GM12878 (cell line): Measurements from ENCODE around the gene NRXN3. TPM values are rescaled to one million over a fixed set of nuclear protein-coding genes. Genes with fewer than 3 reads are reported as not detected.

Experiments
- ATAC-seq: fragments of 200-7000 bp; cut with Tn5 transposase; 3 replicates; pipeline ENCODE4 v1.9.1; 2020; ENCODE audit warnings: mild to moderate bottlenecking, moderate library complexity
- BruUV-seq: library from RNA; stranded (reverse); fragments of 400-500 nt; replicated peaks from 2 replicates; lab custom pipeline; 2021; lab: Mats Ljungman, UMichigan
- CTCF ChIA-PET: fragments of 300-600 bp; sonication (Branson Sonifier 250); formaldehyde crosslinking; extraction: SDS; loops from one replicate; lab custom pipeline; 2021; ENCODE audit warnings: inconsistent platforms; lab: Yijun Ruan, JAX
- POLR2A ChIA-PET: fragments of 350-600 bp; formaldehyde crosslinking; extraction: SDS; loops from one replicate; lab custom pipeline; 2021; ENCODE audit warnings: inconsistent platforms; lab: Charles Lee
- RAD21 ChIA-PET: fragments of 300-600 bp; sonication (Branson Sonifier 250); formaldehyde crosslinking; loops from one replicate; lab custom pipeline; 2023; ENCODE audit warnings: antibody characterized with exemption; ENCODE audit not compliant: unreplicated experiment; lab: Charles Lee
- SMC1A ChIA-PET: fragments of 300-600 bp; sonication (Branson Sonifier 250); formaldehyde crosslinking; loops from one replicate; lab custom pipeline; 2023; ENCODE audit not compliant: unreplicated experiment, uncharacterized antibody; lab: Charles Lee
- DNase-seq: peaks from one replicate; pipeline ENCODE4 v3.0.0-alpha.2; 2011; ENCODE audit warnings: low read depth, low spot score
- FAIRE-seq: peaks from 3 replicates; lab custom pipeline; 2011; peaks lifted over from hg19 to GRCh38; lab: Jason Lieb, UNC
- H2AFZ ChIP-seq: 2 replicates; pipeline ENCODE4 v1.6.0; 2011; ENCODE audit warnings: low read depth, low read length, control low read depth; ENCODE audit not compliant: control insufficient read depth
- H3K27ac ChIP-seq: 2 replicates; pipeline ENCODE4 v1.5.1; 2011; ENCODE audit warnings: control low read depth; ENCODE audit not compliant: control insufficient read depth, insufficient read depth
- H3K27me3 ChIP-seq, 2 experiments: replicated peaks in 1 of 2; 2 replicates each; pipeline versions ENCODE4 v1.6.0 to v1.6.1; 2011; ENCODE audit warnings: low read length in 1 of 2; ENCODE audit not compliant: control insufficient read depth in 2 of 2, insufficient read depth in 2 of 2
- H3K36me3 ChIP-seq, 2 experiments: 2 replicates each; pipeline ENCODE4 v1.5.1; 2011; ENCODE audit warnings: low read length in 1 of 2; ENCODE audit not compliant: control insufficient read depth in 2 of 2, insufficient read depth in 2 of 2
- H3K4me1 ChIP-seq: 2 replicates; pipeline ENCODE4 v1.6.1; 2011; ENCODE audit warnings: mild to moderate bottlenecking, low read length, moderate library complexity, mixed read lengths; ENCODE audit not compliant: control insufficient read depth, insufficient read depth
- H3K4me2 ChIP-seq: 2 replicates; pipeline ENCODE4 v1.6.0; 2011; ENCODE audit warnings: control low read depth; ENCODE audit not compliant: control insufficient read depth, insufficient read depth
- H3K4me3 ChIP-seq: fragments of 200-600 bp; sonication (generic); 2 replicates; pipeline ENCODE4 v1.5.1; 2016
- H3K79me2 ChIP-seq: 2 replicates; pipeline ENCODE4 v1.6.0; 2011; ENCODE audit warnings: low read length; ENCODE audit not compliant: control insufficient read depth, insufficient read depth
- H3K9ac ChIP-seq: 2 replicates; pipeline ENCODE4 v1.8.0; 2011; ENCODE audit warnings: low read length, control low read depth, mixed read lengths; ENCODE audit not compliant: control insufficient read depth, insufficient read depth
- H3K9me3 ChIP-seq: replicated peaks from 3 replicates; pipeline ENCODE4 v1.5.1; 2011; ENCODE audit warnings: mild to moderate bottlenecking, low read length; ENCODE audit not compliant: control insufficient read depth, insufficient read depth
- H4K20me1 ChIP-seq: 2 replicates; pipeline ENCODE4 v1.6.0; 2011; ENCODE audit not compliant: control insufficient read depth, insufficient read depth
- BACH1 ChIP-seq: fragments of 450-650 bp; IDR thresholded peaks from 2 replicates; pipeline ENCODE4 v1.6.1; 2017; ENCODE audit warnings: mild to moderate bottlenecking, borderline replicate concordance
- BHLHE40 ChIP-seq, 2 experiments: fragments of 450-650 bp in 1 of 2; IDR thresholded peaks; 2 replicates each; pipeline ENCODE4 v1.6.1; 2011 to 2017; ENCODE audit warnings: low read depth in 2 of 2, borderline replicate concordance in 1 of 2, improper control_type of control experiment in 1 of 2, low read length in 1 of 2, mild to moderate bottlenecking in 1 of 2
- IKZF1 ChIP-seq: fragments of 450-650 bp; conservative IDR thresholded peaks from 2 replicates; pipeline ENCODE4 v1.6.1; 2017; ENCODE audit warnings: antibody characterized with exemption, mild to moderate bottlenecking
- NKRF ChIP-seq: fragments of 450-650 bp; conservative IDR thresholded peaks from 2 replicates; pipeline ENCODE4 v1.6.1; 2017; ENCODE audit warnings: mild to moderate bottlenecking, moderate library complexity
- WGBS: methylation state at CpG from one replicate; pipeline ENCODE4 v1.1.6; 2016; ENCODE audit warnings: low lambda C conversion rate; ENCODE audit not compliant: insufficient replicate concordance, insufficient coverage; ENCODE audit errors: missing lambda C conversion rate; 5-methylcytosine and 5-hydroxymethylcytosine counted together
- in situ Hi-C: fragments of 300-500 bp; cut with MboI; formaldehyde crosslinking; loops from 9 replicates; pipeline ENCODE4 v1.14.3; 2018; ENCODE audit warnings: mixed read lengths
- intact Hi-C: fragments of 100-400 bp; cut with micrococcal nuclease; formaldehyde crosslinking; loops from one replicate; pipeline ENCODE4 v1.14.2; 2022; ENCODE audit not compliant: unreplicated experiment
- polyA plus RNA-seq, 11 experiments: library from polyadenylated mRNA; depleted of rRNA in 4 of 11; unstranded in 6 of 11; stranded (reverse) in 5 of 11; fragments of >200 nt; fragmentation: Nextera tagmentation in 4 of 11; fragmentation: Illumina TruSeq in 1 of 11; extraction: Ambion mirVana in 4 of 11; extraction: Trizol in 1 of 11; gene quantifications; 1 replicate in 1 of 11; 2 replicates in 10 of 11; pipeline versions ENCODE4 v1.2.1 to v1.2.3, GENCODE V29; 2011 to 2016; ENCODE audit warnings: inconsistent platforms in 2 of 11, missing spikeins in 2 of 11, low read depth in 1 of 11
- total RNA-seq, 4 experiments: library from RNA; depleted of rRNA in 3 of 4; stranded (reverse); fragments of >200 nt in 3 of 4; fragmentation: Illumina TruSeq in 1 of 4; extraction: Trizol in 1 of 4; gene quantifications; 2 replicates each; pipeline versions ENCODE4 v1.2.1 to v1.2.3, GENCODE V29; 2013 to 2021

The NRXN3 gene
- total and polyA plus RNA-seq, 10 of the 15 experiments (the other 5 are each of a cell fraction or from before 2014, with no cell fraction given) = 0.52 to 3.3 (median 1.4) TPM

GRCh38 chr14:79051742-79052141 is 881.6 kb downstream of the NRXN3 start:
- CTCF ChIA-PET = interaction anchor here (0.7 kb wide), 1 partner anchor 273 kb away, joined by 3 read pairs; no protein-coding TSS in a partner anchor

GRCh38 chr14:79056879-79057278 is 886.7 kb downstream of the NRXN3 start:
- H3K4me3 ChIP-seq = no peak overlapping the region
- H3K27ac ChIP-seq = no peak overlapping the region
- POLR2A ChIA-PET = no interaction called here
- no peak overlapping the region for H3K4me2 ChIP-seq
- H3K9me3 ChIP-seq = no peaks in the 10 kb centered on the region; the same call in 2 of the 3 replicates
- H3K79me2 ChIP-seq = no peaks in the 10 kb centered on the region
- 0% methylated on average over 1 of the region's 1 CpG for WGBS
- no peaks in the 10 kb centered on the region for H3K27me3 ChIP-seq
- FAIRE-seq = no peak
- no peaks in the 10 kb centered on the region for H3K4me1 ChIP-seq
- no peak overlapping the region for H3K9ac ChIP-seq
- no TSS peak for BruUV-seq
- no peaks in the 10 kb centered on the region for H3K36me3 ChIP-seq
- H4K20me1 ChIP-seq = no peaks in the 10 kb centered on the region
- no peak for ATAC-seq
- no peak for TF ChIP-seq BHLHE40 (IDR thresholded peaks at IDR 0.05; ENCODE audit: borderline replicate concordance in 1 of 2, low read depth in 2 of 2, low read length in 1 of 2)
- no peak for TF ChIP-seq NKRF
- no peak overlapping the region for H2AFZ ChIP-seq
- SMC1A ChIA-PET = no interaction called here
- CTCF ChIA-PET = no interaction called here
- RAD21 ChIA-PET = no interaction called here
- in situ Hi-C loops (no loop called here), intact Hi-C loops (no loop called here)
- DNase-seq = no peak

More at GRCh38 chr14:79051742-79052141, 881.6 kb downstream of the NRXN3 start:
- no peaks in the 10 kb centered on the region for H3K36me3 ChIP-seq
- ATAC-seq = no peak; the same call in 1 of the 3 replicates
- ChIA-PET POLR2A (no interaction called here), RAD21 (no interaction called here), SMC1A (no interaction called here)
- no peaks in the 10 kb centered on the region for H4K20me1 ChIP-seq
- intact Hi-C loops = no loop called here
- H3K4me1 ChIP-seq = no peaks in the 10 kb centered on the region
- no peak overlapping the region for H3K9ac ChIP-seq
- no peaks in the 10 kb centered on the region for H3K79me2 ChIP-seq
- no peak overlapping the region for H2AFZ ChIP-seq
- in situ Hi-C loops = no loop called here
- DNase-seq = no peak
- no peaks in the 10 kb centered on the region for H3K9me3 ChIP-seq
- no peaks in the 10 kb centered on the region for H3K27me3 ChIP-seq
- no peak overlapping the region for H3K27ac ChIP-seq
- no peak overlapping the region for H3K4me3 ChIP-seq
- 41% methylated on average over 4 of the region's 4 CpGs for WGBS
- no TSS peak for BruUV-seq
- TF ChIP-seq IKZF1 (no peak), BACH1 (no peak)
- no peak overlapping the region for H3K4me2 ChIP-seq
- FAIRE-seq = no peak
